GOT3 (cell line): ENCODE measurements around the gene NPAS1.
"Not testable (repeated sequence)": the region's sequence is repeated elsewhere in the genome, so short reads cannot be mapped to it uniquely, and the experiment has no call there.

Experiments used
- DNase-seq: peaks from one replicate; lab custom pipeline; 2025; ENCODE audit warnings: mixed read lengths; lab: John Stamatoyannopoulos, UW

NPAS1 gene

DNA sequence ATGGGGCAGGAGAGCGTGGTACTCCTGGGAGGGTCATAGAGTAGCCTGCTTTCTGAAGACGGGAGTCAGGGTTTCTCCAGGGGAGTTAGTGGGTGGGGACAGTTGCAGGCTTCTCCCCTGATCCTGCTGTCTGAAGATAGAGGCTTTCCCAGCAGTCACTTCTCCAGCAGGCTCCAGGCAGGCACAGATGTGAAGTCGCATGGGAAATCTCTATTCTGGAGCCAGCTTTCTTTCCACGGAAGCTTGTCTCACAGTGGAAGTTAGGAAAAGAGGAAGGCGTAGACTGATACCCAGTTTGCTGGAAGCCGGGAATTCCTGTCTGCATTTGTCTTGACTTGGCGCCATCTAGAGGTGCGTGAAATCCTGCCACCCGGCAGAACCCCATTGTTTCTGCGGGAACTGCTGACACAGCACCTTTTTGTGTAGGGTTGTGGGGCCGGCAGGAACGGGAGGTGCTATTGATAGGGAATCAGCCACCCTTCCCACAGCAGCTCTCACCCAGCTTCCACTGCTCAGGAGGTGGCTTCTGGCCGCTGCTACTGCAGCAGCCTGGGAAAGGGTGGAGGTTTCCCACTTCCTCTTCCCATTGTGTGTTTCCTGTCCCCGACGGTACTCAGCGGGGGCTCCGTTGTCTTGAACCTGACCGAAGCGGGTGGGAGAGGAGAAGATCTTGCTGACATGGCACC lies 28.5 kb upstream of the NPAS1 start:
- DNase-seq: no peak

- no peak for DNase-seq
Observed at GRCh38 chr19:46992699-46993535, 26.7 kb upstream of the NPAS1 start.

DNA sequence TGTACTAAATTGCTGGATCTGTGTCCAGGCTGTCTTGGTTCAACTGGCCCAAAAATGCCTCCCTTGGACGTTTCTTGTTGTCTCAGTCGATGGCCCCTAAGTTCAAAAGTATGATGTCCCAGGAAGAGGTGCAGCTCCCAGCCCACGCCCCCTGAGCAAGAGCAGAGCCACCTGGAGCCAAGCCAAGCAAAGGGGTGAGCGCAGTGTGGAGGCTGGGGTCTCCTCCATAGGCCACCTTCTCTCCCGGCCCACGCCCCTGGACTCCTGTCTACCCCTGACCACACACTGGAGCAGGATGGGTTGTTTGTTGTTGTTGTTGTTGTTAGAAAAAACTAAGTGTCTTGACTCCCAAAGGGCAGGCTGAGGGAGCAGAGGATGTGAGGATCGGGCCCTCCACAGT lies 26.0 kb upstream of the NPAS1 start:
- no peak for DNase-seq

DNA sequence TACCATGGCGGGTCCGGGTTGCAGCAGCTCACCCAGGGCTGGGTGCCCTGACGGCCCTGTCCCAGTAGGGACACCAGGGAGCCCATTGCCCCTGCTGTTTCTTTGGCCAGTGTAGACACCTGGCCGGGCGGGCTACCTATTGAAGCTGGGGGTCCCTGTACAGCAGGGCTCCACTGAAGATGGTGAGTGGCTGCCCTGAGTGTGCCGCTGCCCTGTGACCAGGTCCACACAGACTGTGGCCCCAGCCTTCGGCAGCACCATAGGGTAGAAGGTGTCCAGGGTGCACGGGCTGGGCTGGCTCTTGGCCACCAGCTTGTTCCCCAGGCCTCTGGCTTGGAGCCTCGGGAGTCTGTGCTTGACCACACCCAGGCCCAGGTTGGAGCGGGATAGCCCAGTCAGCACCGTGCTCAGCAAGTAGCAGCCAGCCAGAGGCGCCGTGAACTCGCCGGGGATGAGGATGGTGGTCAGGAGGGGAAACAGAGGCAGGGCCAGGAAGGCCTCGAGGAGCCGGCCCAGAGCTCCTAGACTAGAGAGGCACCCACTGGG lies 25.4 kb upstream of the NPAS1 start:
- DNase-seq: no peak

DNA sequence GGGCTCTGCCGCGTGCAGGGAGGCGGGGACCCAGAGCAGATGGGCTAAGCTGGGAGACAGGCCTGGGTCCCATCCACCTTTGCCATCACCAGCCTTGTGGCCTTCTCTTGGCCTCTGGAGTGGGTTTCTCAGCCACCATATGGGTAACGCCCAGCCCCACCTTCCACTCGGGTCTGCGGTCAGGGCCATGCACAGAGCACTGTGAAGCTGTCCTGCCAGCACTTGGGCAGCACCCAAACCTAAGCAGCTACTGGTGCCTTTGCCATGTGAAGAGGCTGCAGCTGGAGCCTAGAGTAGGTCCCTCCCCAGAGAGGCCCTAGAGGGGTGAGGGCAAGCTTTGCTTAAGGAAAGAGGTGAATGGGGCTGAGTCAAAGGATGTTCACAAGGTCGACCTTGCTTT lies 24.1 kb upstream of the NPAS1 start:
- no peak for DNase-seq

DNA sequence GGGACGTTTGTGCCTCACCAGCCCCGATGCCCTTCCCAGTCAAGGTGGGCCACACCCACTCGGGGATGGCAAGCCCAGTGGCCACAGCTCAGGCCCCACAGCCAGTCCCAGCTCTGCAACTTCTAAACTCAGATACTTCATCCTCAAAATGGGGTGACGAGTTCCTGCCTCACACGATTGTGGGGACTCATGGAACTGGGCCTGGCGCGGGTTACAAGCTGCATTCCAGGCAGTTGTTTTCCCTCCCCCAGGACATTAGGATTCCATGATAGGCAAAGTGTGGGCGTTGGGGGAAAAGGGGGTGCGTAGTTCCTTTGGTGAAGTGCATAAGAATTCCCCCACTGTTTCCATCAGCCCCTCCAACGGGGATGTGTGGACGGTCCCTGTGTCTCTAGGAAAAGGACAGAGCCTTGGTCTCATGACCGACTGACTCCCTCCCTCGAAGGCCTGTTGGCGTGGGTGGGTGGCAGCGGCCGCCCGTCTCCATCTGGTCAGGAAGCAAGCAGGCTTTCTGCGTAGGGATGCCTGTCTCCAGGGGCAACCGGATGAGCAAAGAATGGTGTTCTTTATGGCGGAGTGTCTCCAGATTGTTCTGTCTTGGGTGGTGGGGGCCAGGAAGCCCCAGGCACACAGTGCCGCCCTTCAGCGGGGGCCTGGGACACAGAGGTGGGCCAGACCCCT lies 21.1 kb upstream of the NPAS1 start:
- no peak for DNase-seq

DNA sequence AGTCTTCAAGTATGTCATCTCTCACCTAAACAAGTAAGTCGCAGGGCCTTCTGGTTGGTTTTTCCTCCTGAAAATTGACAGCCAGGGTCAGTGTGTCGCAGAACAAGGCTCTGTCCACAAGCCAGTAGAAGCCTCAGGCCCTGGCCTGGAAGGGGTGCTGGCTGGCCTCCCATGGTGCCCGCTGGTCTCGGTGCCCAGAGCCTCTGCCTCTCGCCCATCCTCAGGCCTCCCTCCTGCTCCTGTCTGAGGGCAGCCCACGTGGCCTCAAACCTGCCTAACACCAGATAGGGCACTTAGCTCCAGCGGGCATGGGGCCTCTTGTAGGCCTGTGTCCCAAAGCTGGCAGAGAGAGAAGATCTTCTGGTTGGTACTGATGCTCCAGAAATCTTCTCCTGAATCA lies 20.3 kb upstream of the NPAS1 start:
- DNase-seq: no peak

DNA sequence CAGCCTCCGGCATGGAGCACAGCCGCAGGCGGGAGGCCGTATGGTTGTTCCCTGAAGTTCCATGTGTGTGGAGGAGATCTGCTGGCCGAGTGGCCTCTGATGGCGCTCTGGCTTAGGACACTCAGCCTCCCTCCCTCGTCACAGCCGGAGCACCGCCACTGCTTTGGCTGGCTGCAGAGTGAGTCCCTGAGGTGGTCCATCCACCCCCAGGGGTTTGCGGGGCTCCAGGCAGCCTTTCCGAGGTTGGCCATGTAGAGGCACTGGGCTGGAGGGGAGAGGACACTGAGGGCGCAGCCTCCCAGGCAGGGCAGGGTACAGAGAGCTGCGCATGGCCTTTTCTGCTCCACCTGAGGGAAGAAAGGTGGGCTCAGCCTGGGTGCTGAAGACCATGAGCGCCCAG lies 19.8 kb upstream of the NPAS1 start:
- DNase-seq: no peak

DNA sequence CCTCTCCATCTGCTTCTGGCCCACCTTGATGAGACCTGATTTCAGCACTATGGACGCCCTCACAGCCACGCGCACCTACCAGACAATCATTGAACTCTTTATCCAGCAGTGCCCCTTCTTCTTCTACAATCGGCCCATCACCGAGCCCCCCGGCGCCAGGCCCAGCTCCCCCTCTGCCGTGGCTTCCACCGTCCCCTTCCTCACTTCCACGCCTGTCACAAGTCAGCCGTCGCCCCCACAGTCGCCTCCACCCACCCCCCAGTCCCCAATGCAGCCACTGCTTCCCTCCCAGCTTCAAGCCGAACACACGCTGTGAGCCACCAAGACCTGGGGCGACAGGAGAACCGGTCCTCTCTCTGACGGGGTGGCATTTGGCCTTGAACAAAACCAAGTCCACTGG lies 19.3 kb upstream of the NPAS1 start:
- no peak for DNase-seq

DNA sequence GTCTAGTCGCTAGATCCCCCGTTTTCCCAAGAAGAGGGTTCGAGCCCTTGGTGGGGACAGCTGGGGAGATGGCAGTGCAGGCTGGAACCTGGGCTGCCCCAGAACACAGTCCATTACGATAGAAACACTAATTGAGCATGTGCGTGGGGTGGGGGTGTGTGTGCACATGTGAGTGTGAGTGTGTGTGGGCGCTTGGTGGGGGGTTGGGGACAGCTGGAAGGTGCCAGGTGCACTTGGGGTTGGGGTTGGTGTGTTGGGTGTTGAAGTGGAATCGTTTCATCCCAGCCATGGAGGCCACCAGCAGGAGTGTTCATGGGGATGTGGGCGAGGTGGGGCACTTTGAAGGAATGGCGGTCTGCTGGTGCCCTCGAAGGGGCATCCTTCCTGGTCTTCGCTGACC lies 18.1 kb upstream of the NPAS1 start:
- no peak for DNase-seq

DNA sequence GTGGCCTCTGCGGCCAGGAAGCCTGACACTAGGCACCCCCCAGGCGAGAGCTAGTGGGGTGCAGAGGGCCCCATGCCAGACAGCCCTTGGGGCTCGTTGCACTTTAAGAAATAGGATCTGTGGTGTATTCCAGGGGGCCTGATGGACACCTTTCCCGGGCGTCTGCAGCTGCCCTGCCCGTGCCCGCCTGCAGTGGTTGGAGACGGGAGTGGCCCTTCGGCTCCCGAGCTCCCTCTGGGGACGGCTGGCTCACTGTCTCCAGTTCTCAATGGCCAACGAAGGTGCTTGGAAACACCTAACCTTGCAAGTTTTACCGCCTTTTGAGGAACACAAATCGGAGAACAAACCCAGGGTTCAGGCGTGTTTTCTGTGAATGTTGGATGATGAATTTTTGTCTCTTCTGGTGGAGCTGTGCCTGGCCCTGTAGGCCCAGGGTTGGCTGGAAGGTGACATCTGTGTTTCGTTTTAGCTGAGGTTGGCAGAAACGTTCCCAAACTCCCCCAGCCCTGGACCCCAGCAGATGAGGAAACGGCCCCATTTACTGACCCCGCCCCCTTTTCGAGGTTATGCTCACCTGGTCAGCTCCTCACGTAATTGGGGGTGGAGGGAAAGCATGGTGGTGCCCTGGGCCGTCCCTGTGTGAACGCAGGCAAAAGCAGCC lies 17.4 kb upstream of the NPAS1 start:
- DNase-seq: no peak

GRCh38 chr19:47002853-47003610 lies 16.6 kb upstream of the NPAS1 start:
- DNase-seq: no peak

- no peak for DNase-seq
Observed at GRCh38 chr19:47003611-47004465, 15.8 kb upstream of the NPAS1 start.

DNA sequence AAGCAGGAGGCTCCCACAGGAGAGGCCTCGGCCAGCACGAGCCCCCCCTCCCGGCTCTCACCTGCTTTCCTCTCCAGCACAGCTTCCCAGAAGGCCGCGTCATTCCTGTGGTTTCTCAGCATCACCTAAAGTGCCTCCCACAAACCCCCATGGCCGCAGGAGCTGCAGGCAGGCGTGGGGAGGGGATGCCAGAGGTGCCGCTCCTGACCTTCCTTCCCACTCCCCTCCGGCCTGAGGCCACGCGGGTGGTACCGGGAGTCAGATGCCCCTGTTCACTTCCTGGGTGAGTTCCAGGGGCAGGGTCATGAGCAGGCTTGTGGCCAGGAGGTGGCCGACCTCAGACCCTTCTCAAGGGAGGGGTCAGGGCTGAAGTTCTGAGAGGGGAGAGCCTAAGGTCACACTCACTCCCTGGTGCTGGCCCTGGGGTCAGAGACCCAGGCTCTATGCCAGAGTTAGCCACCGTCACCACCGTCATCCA lies 14.4 kb upstream of the NPAS1 start:
- DNase-seq: no peak

DNA sequence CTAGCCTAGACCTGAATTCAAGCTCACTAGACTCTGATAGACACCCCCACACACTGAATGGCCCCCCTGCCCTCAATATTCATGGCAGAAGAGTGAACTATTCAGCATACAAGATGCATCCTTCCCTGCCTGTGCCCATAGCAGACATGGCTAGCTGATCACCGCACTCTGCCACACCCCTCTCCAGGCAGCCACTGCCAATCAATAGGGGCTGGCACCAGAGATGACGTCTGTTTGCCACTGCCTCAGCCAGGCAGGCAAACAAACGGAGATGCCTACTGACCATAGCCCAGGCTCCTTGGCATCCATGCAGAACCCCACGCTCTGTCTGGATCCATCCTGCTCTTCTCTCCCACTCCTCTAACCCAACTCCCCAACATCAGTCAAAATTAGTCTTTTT lies 13.8 kb upstream of the NPAS1 start:
- DNase-seq: no peak

GRCh38 chr19:47006496-47006895 lies 13.1 kb upstream of the NPAS1 start:
- DNase-seq: no peak

DNA sequence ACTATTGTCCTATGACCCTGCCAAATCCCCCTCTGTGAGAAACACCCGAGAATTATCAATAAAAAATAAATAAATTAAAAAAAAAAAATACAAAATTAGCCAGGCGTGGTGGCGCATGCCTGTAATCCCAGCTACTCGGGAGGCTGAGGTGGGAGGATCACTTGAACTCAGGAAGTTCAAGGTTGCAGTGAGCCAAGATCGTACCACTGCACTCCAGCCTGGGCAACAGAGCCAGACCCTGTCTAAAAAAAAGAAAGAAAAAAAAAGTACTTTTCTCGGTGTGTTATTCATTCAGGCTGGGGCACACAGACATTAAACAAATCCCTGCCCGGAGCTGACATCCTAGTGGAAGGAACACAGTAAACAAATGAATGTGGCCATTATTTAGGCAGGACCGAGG lies 9.1 kb upstream of the NPAS1 start:
- not testable (repeated sequence) for DNase-seq

- no peak for DNase-seq
Observed at GRCh38 chr19:47012617-47013016, 7.0 kb upstream of the NPAS1 start.

GRCh38 chr19:47013041-47013517 lies 6.6 kb upstream of the NPAS1 start:
- DNase-seq: peak; percentile 49

- DNase-seq: no peak
Observed at GRCh38 chr19:47018923-47019322, 714 bp upstream of the NPAS1 start.
